Tibial nerve (tissue), 4 donors: ENCODE results near the gene SH3RF3. TPM values are rescaled to one million over a fixed set of nuclear protein-coding genes. Genes with fewer than 3 reads are reported as not detected.

Experiments
- DNase-seq, 2 donors: peaks; one replicate each; pipeline ENCODE4 v3.0.0-alpha.2; 2019; ENCODE audit warnings: low spot score in 2 of 2
- H3K27ac ChIP-seq, 4 donors: fragments of 200-600 bp; sonication (generic) in 3 of 4; one replicate each; pipeline ENCODE4 v1.5.1; 2017 to 2019; ENCODE audit warnings: mild to moderate bottlenecking in 1 of 4
- H3K27me3 ChIP-seq, 2 donors: fragments of 200-600 bp; sonication (generic) in 1 of 2; one replicate each; pipeline versions ENCODE4 v1.5.1 to v1.6.0; 2017 to 2019
- H3K36me3 ChIP-seq, 3 donors: fragments of 200-600 bp; sonication (generic); one replicate each; pipeline ENCODE4 v1.5.1; 2018 to 2019
- H3K4me1 ChIP-seq, 4 donors: fragments of 200-600 bp; sonication (generic) in 3 of 4; one replicate each; pipeline ENCODE4 v1.5.1; 2017 to 2019
- H3K4me3 ChIP-seq, 4 donors: fragments of 200-600 bp; sonication (generic) in 3 of 4; one replicate each; pipeline ENCODE4 v1.5.1; 2017 to 2019; ENCODE audit warnings: mild to moderate bottlenecking in 1 of 4, moderate library complexity in 1 of 4
- H3K9me3 ChIP-seq, 4 donors: fragments of 200-600 bp; sonication (generic) in 3 of 4; one replicate each; pipeline ENCODE4 v1.5.1; 2017 to 2019
- CTCF ChIP-seq, 5 experiments: fragments of 200-600 bp in 3 of 5; fragments of 450-650 bp in 2 of 5; sonication (generic) in 3 of 5; IDR thresholded peaks; one replicate each; pipeline ENCODE4 v1.5.1; 2016 to 2019; ENCODE audit warnings: antibody characterized with exemption in 5 of 5, mild to moderate bottlenecking in 3 of 5, moderate library complexity in 2 of 5
- EP300 ChIP-seq, 2 donors: sonication (generic); formaldehyde crosslinking; IDR thresholded peaks; one replicate each; pipeline ENCODE4 v1.6.1; 2017; ENCODE audit warnings: antibody characterized with exemption in 2 of 2, mild to moderate bottlenecking in 1 of 2
- POLR2A ChIP-seq, 2 donors: fragments of 450-650 bp; IDR thresholded peaks; one replicate each; pipeline ENCODE4 v1.6.1; 2017; ENCODE audit warnings: antibody characterized with exemption in 2 of 2, mild to moderate bottlenecking in 2 of 2, moderate library complexity in 2 of 2
- WGBS, 2 donors: methylation state at CpG; one replicate each; pipeline ENCODE4 v1.1.5; 2018; 5-methylcytosine and 5-hydroxymethylcytosine counted together
- total RNA-seq, 4 donors: library from RNA; depleted of rRNA; stranded (reverse); fragments of >200 nt; gene quantifications; one replicate each; pipeline ENCODE4 v1.1.0, GENCODE V29; 2016

Gene SH3RF3
- total RNA-seq, 4 donors from 2014 or later = 6.9 to 18.0 (median 11.4) TPM

GRCh38 chr2:109260886-109261700 lies 132.1 kb downstream of the SH3RF3 start:
- no peak for TF ChIP-seq POLR2A (IDR thresholded peaks at IDR 0.05)
- TF ChIP-seq EP300 (IDR thresholded peaks at IDR 0.05) = no peak
- no peak for TF ChIP-seq CTCF (IDR thresholded peaks at IDR 0.05)
- WGBS, 2 donors = 72 to 84% methylated on average over 7 to 8 of the region's 8 CpGs
- Histone ChIP-seq H3K9me3 (no peaks in the 10 kb centered on the region), H3K36me3 (no peaks in the 10 kb centered on the region), H3K4me3 (no peak overlapping the region), H3K4me1 (peaks cover 0 to 36% (median 9%) of the 10 kb centered on the region in 4 donors), H3K27ac (no peak overlapping the region), H3K27me3 (no peaks in the 10 kb centered on the region)
- DNase-seq = no peak

- Histone ChIP-seq H3K27ac (no peak overlapping the region), H3K36me3 (no peaks in the 10 kb centered on the region), H3K9me3 (no peaks in the 10 kb centered on the region), H3K4me3 (no peak overlapping the region), H3K27me3 (no peaks in the 10 kb centered on the region), H3K4me1 (peaks cover 0 to 33% (median 12%) of the 10 kb centered on the region in 4 donors)
- DNase-seq = no peak
- WGBS, 2 donors = 88 to 91% methylated on average over 10 of the region's 10 CpGs
- TF ChIP-seq CTCF (IDR thresholded peaks at IDR 0.05) = no peak
- no peak for TF ChIP-seq POLR2A (IDR thresholded peaks at IDR 0.05)
- no peak for TF ChIP-seq EP300 (IDR thresholded peaks at IDR 0.05)
Measured at GRCh38 chr2:109261906-109262631, 133.1 kb downstream of the SH3RF3 start.

GRCh38 chr2:109264595-109265328 lies 135.8 kb downstream of the SH3RF3 start:
- H3K27ac ChIP-seq = no peak overlapping the region
- TF ChIP-seq EP300 (IDR thresholded peaks at IDR 0.05) (no peak), POLR2A (IDR thresholded peaks at IDR 0.05) (no peak), CTCF (IDR thresholded peaks at IDR 0.05) (no peak)
- 81 to 83% methylated on average over 12 of the region's 12 CpGs for WGBS, 2 donors

GRCh38 chr2:109265369-109265768 lies 136.4 kb downstream of the SH3RF3 start:
- no peaks in the 10 kb centered on the region for H3K27me3 ChIP-seq
- no peaks in the 10 kb centered on the region for H3K36me3 ChIP-seq
- no peaks in the 10 kb centered on the region for H3K9me3 ChIP-seq
- WGBS, 2 donors = 51 to 62% methylated on average over 2 of the region's 2 CpGs
- no peak for TF ChIP-seq POLR2A (IDR thresholded peaks at IDR 0.05)
- no peak for TF ChIP-seq EP300 (IDR thresholded peaks at IDR 0.05)
- no peak for TF ChIP-seq CTCF (IDR thresholded peaks at IDR 0.05)
- peaks cover 0 to 31% (median 11%) of the 10 kb centered on the region in 4 donors for H3K4me1 ChIP-seq
- DNase-seq = no peak
- no peak overlapping the region for H3K27ac ChIP-seq
- no peak overlapping the region for H3K4me3 ChIP-seq

More at GRCh38 chr2:109264595-109265328, 135.8 kb downstream of the SH3RF3 start:
- no peaks in the 10 kb centered on the region for H3K27me3 ChIP-seq
- H3K9me3 ChIP-seq = no peaks in the 10 kb centered on the region
- DNase-seq = peak in 1 of 2 donors; percentile 48
- H3K4me3 ChIP-seq = no peak overlapping the region
- no peaks in the 10 kb centered on the region for H3K36me3 ChIP-seq
- peaks cover 0 to 30% (median 11%) of the 10 kb centered on the region in 4 donors for H3K4me1 ChIP-seq
